Measurements from ENCODE around the gene HAP1.
"Not testable (repeated sequence)": the region's sequence is repeated elsewhere in the genome, so short reads cannot be mapped to it uniquely, and the experiment has no call there.

HAP1 gene

GRCh38 chr17:41723801-41724475 lies 10.5 kb downstream of the HAP1 start:
- no peak for DNase-seq (ENCODE audit: low spot score)

DNA sequence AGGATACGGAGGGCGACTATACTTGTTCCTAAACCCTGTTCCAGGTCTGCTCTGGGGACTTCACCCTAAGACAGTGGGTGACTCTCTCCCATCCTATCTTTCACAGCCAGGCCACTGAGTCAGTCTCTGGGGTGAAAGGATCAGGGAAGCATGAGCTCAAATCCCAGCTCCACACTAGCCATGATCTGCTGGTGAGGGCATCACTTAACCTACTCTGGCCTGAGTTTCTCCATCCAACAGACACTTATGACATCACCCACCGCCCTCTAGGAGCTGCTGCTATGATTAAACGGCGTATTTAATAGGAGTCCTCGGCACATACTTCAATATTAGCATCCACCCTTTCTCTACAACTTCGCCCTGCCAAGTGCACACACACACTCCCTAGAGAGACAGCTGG lies 12.2 kb downstream of the HAP1 start:
- DNase-seq (ENCODE audit: low spot score) = no peak

DNA sequence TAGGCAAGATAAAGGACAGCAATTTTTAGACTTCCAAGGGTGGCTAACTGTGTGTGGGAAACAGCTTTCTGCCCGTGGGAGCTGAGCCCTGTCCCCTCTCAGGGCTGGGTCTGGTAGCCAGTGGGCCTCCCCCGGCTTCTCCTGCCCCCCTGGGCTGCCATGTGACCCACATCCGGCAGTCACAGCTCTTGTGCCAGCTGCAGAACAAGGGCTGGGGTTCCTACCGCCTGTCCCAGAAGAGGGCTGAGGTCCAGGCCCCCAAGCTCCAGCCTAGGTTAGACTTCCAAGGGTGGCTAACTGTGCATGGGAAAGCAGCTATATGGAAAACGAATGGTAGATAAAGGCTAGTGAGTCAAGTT lies 16.2 kb downstream of the HAP1 start:
- DNase-seq (ENCODE audit: low spot score) = no peak

- no peak for DNase-seq (ENCODE audit: low spot score)
Observed at GRCh38 chr17:41717408-41718286, 16.8 kb downstream of the HAP1 start.

DNA sequence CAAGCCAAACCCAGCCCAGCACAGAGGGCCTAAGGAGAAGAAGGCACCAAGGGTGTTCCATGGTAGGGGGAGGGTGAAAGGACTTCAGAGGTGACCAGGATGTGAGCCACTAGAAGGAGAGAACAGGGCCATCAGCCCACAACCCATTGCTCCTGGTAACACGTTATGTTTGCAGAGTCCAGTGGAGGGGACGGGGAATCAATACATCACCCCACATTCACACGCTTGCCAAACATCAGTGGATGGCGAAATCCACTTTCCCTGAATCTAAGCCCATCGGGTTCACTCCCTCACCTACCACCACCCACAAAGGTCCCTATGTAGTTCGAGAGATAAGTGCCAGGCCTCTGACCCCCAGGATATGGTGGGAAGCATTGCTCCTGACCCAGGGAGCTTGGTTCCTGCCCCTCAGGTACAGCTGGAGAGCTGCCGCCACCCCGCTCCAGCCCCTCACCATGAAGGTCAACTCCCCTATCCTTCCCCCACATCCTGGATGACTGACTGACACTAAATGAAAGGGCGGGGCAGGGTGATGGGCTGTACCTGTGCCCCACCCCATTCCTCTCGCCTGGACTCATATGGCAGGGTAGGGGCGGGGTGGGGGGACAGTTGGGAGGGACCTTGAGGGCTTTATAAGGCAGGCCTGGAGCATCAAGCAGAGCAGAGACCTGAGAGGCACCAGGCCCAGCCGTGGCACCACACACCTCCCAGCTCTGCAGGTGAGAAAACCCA lies 22.6 kb downstream of the HAP1 start, which contains the start of gene GAST:
Gene GAST (plus strand): TSS at position 663 of the 732 bp plus-strand sequence. CDS start 3,106 bp downstream, outside the sequence.
- DNase-seq (ENCODE audit: low spot score) = no peak

GRCh38 chr17:41710472-41711090 lies 23.9 kb downstream of the HAP1 start:
- no peak for DNase-seq (ENCODE audit: low spot score)

DNA sequence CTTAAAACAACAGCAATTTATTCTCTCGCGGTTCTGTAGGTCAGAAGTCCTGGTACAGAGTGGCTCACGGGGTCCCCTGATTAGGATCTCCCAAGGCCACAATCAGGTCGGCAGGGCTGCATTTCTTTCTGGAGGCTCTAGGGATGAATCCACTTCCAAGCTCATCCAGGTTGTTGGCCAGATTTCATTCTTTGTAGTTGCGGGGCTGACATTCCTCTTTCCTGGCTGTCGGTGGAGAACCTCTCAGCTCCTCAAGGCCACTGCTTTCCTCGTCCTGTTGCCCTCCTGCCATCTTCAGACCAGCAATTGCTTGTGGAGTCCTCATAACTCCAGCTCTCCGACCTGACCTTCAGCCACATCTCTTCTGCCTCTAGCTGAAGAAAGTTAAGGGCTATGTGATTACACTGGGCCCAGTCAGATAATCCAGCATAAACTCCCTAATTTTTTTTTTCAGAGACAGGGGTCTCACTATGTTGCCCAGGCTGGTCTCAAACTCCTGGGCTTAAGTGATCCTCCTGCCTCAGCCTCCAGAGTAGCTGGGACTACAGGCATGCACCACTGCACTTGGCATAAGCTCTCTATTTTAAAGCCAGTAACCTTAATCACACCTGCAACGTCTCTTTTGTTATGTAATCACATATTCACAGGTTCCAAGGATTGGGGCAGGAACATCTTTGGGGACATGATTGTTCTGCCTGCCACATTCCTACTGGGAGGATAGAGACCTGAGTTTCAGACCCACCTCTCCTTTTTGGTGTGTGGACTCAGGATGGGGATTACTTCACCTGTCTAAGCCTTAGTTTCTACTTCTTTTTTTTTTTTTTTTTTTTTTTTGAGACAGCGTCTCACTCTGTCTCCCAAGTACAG lies 26.4 kb downstream of the HAP1 start:
- DNase-seq (ENCODE audit: low spot score) = no peak

DNA sequence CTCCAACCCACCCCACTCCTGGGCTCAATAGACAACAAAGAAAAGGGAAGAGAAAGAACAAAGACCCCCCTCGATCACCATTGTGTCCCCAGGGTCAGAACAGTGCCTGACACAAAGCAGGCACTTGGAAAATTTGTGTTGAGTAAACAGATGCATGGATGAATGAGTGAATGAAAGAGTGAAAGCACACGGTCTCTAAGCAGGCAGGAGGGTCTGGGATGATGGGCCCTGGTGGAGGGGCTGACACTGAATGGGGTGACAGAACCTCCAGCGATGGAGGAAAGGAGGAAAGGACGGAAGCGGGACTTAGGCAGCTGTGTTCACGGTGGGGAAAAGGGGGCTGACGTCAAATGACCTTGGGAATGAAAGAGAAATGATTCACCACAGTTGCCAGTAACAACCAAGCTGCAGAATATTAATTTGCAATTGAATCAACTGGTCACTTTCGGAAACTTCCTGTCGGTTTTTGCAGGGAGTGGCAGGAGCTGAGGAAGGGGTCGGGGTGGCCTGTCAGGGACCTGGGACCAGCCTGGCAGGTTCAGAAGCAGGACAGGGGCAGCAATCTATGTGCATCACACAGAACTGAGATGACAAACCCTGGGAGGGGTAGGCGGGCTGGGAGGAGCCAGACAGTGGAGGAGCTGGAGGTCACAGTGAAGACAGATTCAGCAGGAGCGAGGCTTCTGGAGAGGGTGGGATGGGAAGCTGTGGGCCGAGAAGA lies 29.0 kb downstream of the HAP1 start:
- no peak for DNase-seq (ENCODE audit: low spot score)

- no peak for DNase-seq (ENCODE audit: low spot score)
Observed at GRCh38 chr17:41702712-41703111, 31.7 kb downstream of the HAP1 start.

GRCh38 chr17:41700843-41701242 lies 33.6 kb downstream of the HAP1 start:
- DNase-seq (ENCODE audit: low spot score) = not testable (repeated sequence)

- DNase-seq (ENCODE audit: low spot score) = no peak
Observed at GRCh38 chr17:41697122-41697962, 37.1 kb downstream of the HAP1 start.

- peak; percentile 74 for DNase-seq (ENCODE audit: low spot score)
Observed at GRCh38 chr17:41695954-41696757, 38.3 kb downstream of the HAP1 start.

DNA sequence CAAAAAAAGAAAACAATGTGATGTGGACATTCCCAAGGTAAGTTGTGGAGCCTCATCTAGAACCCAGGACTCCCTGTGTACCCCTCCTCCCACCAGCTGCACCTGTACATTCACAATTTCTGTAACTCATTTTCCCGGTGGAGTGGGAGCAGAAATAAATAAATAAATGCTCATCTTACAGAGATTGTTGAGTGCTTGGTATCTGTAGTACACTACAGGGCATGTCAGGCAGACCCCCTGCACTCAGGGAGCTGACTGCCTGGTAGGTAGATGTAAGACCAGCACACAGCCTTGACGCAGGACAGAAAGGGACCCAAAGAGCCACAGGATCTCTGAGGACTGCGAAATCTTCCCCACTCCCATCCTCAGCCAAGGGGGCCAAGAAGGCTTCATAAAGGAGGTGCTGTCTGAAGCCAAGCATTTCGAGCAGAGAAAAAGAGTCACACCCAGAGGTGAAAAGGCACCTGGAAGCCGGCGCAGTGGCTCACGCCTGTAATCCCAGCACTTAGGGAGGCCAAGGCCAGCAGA lies 39.2 kb downstream of the HAP1 start:
- DNase-seq (ENCODE audit: low spot score) = no peak

DNA sequence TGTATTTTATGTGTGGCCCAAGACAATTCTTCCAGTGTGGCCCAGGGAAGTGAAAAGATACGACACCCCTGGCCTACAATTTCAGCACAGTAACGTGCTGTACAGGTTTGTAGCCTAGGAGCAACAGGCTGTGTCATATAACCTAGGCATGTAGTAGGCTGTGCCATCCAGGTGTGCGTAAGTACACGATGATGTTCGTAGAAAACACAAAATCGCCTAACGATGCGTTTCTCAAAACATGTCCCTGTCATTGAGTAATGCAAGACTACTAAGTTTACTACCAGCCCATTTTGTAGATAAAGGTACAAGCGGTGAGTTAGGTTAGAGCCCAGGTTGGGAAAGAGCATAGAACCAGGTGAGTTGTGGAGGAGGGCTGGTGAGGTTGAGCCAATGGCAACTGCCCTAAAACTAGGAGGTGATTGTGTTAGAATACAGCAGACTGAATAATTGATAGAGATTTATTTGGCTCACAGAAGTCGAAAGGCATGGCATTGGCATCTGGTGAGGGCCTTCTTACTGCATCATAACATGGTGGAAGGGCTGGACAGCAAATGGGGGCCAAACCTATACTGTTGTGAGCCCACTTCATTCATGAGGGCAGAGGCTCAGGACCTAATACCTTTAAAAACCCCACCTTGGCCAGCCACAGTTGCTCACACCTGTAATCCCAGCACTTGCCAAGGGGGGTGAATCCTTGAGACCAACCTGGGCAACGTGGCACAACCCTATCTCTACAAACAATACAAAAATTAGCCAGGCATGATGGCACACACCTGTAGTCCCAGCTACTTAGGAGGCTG lies 41.5 kb downstream of the HAP1 start:
- DNase-seq (ENCODE audit: low spot score) = peak; percentile 20

DNA sequence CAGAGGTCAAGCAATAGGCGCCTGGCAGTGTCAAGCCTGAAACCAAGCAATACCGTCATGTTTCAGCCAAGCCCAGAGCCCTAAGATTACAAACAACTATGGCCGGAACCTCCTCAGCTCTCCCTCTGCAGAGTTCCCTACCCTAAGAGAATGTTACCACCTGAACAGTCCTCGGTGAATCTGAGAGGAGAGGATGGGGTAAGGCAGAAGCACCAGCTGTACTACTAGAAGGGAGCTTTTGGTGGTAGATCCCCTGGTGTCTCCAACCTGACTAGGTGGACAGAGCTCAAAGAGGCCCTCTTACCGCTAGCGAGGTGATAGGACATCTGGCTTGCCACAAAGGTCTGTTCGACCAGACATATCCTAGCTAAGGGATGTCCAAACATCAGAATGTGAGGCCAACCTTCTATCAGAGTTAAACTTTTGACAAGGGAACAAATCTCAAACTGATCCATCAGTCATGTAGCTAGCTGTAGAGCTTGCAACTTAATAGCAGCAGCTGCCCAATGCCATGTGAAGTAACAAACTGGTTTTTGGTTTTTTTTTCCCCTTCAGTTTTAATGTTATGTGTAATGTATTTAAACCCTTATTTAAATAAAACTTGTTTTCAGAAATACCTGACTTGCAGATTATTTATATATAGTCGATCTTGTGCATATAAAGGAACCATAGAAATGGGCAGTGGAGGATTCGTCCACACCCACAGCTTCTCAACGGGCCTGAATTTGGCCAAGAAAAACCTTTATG lies 43.2 kb downstream of the HAP1 start:
- DNase-seq (ENCODE audit: low spot score) = no peak

DNA sequence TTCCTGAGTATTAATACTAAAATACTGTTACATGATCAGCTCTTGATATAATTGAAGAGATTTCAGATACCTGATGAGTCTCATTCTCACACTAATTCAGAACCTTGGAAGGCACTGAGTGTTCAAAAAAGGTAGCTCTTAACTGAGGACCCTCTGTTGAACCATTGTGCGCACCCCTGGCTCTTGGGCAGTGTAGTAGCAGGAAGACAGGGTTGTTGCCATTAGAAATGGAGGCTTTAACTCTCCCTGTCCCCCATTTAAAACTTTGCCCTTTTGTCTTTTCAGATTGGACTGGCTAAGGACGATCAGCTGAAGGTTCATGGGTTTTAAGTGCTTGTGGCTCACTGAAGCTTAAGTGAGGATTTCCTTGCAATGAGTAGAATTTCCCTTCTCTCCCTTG lies 43.9 kb downstream of the HAP1 start:
- no peak for DNase-seq (ENCODE audit: low spot score)

Measured in LoVo (cell line).